ENCODE measurements around the gene SIL1. TPM values are rescaled to one million over a fixed set of nuclear protein-coding genes. Genes with fewer than 3 reads are reported as not detected.
"Not testable (repeated sequence)": the region's sequence is repeated elsewhere in the genome, so short reads cannot be mapped to it uniquely, and the experiment has no call there.

The SIL1 gene
- total RNA-seq, 1 donor from 2014 or later, result 31.1 TPM

- intact Hi-C loops (cut with micrococcal nuclease), result no loop called here
- Mint-ChIP-seq H3K27me3 (no peaks in the 10 kb centered on the region), H3K36me3 (ENCODE audit: low read depth) (peaks cover 5% of the 10 kb centered on the region), H3K4me1 (no peaks in the 10 kb centered on the region), H3K9me3 (peaks cover 3% of the 10 kb centered on the region), H3K27ac (no peak overlapping the region), H3K4me3 (no peak overlapping the region)
- no peak for DNase-seq
Measured at GRCh38 chr5:139116100-139116655, 82.0 kb downstream of the SIL1 start.

GRCh38 chr5:139113892-139114291, 84.3 kb downstream of the SIL1 start:
- peaks cover 3% of the 10 kb centered on the region for H3K9me3 Mint-ChIP-seq
- intact Hi-C loops (cut with micrococcal nuclease), result no loop called here
- H3K4me3 Mint-ChIP-seq, result no peak overlapping the region
- peaks cover 5% of the 10 kb centered on the region for H3K36me3 Mint-ChIP-seq (ENCODE audit: low read depth)
- H3K27me3 Mint-ChIP-seq, result no peaks in the 10 kb centered on the region
- no peak for DNase-seq
- H3K27ac Mint-ChIP-seq, result no peak overlapping the region
- H3K4me1 Mint-ChIP-seq, result no peaks in the 10 kb centered on the region

GRCh38 chr5:139112362-139112761, 85.8 kb downstream of the SIL1 start:
- H3K36me3 Mint-ChIP-seq (ENCODE audit: low read depth); DNase-seq; H3K4me3 Mint-ChIP-seq; H3K27me3 Mint-ChIP-seq; H3K9me3 Mint-ChIP-seq; H3K4me1 Mint-ChIP-seq; intact Hi-C loops (cut with micrococcal nuclease); H3K27ac Mint-ChIP-seq: not testable (repeated sequence)

- Mint-ChIP-seq H3K4me1 (no peaks in the 10 kb centered on the region), H3K9me3 (peaks cover 3% of the 10 kb centered on the region), H3K27me3 (no peaks in the 10 kb centered on the region), H3K27ac (no peak overlapping the region), H3K36me3 (ENCODE audit: low read depth) (peaks cover 5% of the 10 kb centered on the region), H3K4me3 (no peak overlapping the region)
- DNase-seq, result no peak
- intact Hi-C loops (cut with micrococcal nuclease), result no loop called here
Measured at GRCh38 chr5:139110526-139111168, 87.5 kb downstream of the SIL1 start.

GRCh38 chr5:139108063-139108824, 89.9 kb downstream of the SIL1 start:
- Mint-ChIP-seq H3K4me3 (no peak overlapping the region), H3K36me3 (ENCODE audit: low read depth) (peaks cover under 1% of the 10 kb centered on the region), H3K9me3 (peaks cover under 1% of the 10 kb centered on the region), H3K27me3 (no peaks in the 10 kb centered on the region), H3K4me1 (no peaks in the 10 kb centered on the region), H3K27ac (no peak overlapping the region)
- DNase-seq, result no peak
- intact Hi-C loops (cut with micrococcal nuclease), result no loop called here

GRCh38 chr5:139105621-139106071, 92.5 kb downstream of the SIL1 start:
- no peaks in the 10 kb centered on the region for H3K4me1 Mint-ChIP-seq
- no peak overlapping the region for H3K27ac Mint-ChIP-seq
- H3K36me3 Mint-ChIP-seq (ENCODE audit: low read depth), result no peaks in the 10 kb centered on the region
- H3K4me3 Mint-ChIP-seq, result no peak overlapping the region
- H3K9me3 Mint-ChIP-seq, result no peaks in the 10 kb centered on the region
- intact Hi-C loops (cut with micrococcal nuclease), result no loop called here
- no peak for DNase-seq
- H3K27me3 Mint-ChIP-seq, result no peaks in the 10 kb centered on the region

GRCh38 chr5:139104577-139105276, 93.4 kb downstream of the SIL1 start:
- intact Hi-C loops (cut with micrococcal nuclease), result no loop called here
- DNase-seq, result no peak
- H3K4me3 Mint-ChIP-seq, result no peak overlapping the region
- no peaks in the 10 kb centered on the region for H3K4me1 Mint-ChIP-seq
- no peaks in the 10 kb centered on the region for H3K9me3 Mint-ChIP-seq
- no peak overlapping the region for H3K27ac Mint-ChIP-seq
- H3K36me3 Mint-ChIP-seq (ENCODE audit: low read depth), result no peaks in the 10 kb centered on the region
- H3K27me3 Mint-ChIP-seq, result no peaks in the 10 kb centered on the region

GRCh38 chr5:139103762-139104161, 94.4 kb downstream of the SIL1 start:
- intact Hi-C loops (cut with micrococcal nuclease), result no loop called here

GRCh38 chr5:139100825-139101224, 97.3 kb downstream of the SIL1 start:
- Mint-ChIP-seq H3K9me3 (no peaks in the 10 kb centered on the region), H3K36me3 (ENCODE audit: low read depth) (no peaks in the 10 kb centered on the region), H3K27ac (no peak overlapping the region), H3K27me3 (no peaks in the 10 kb centered on the region), H3K4me1 (no peaks in the 10 kb centered on the region), H3K4me3 (no peak overlapping the region)
- DNase-seq, result no peak
- intact Hi-C loops (cut with micrococcal nuclease), result no loop called here

More at GRCh38 chr5:139103762-139104161, 94.4 kb downstream of the SIL1 start:
- H3K4me3 Mint-ChIP-seq, result no peak overlapping the region
- H3K27me3 Mint-ChIP-seq, result no peaks in the 10 kb centered on the region
- H3K36me3 Mint-ChIP-seq (ENCODE audit: low read depth), result no peaks in the 10 kb centered on the region
- no peak overlapping the region for H3K27ac Mint-ChIP-seq
- DNase-seq, result no peak
- no peaks in the 10 kb centered on the region for H3K4me1 Mint-ChIP-seq
- H3K9me3 Mint-ChIP-seq, result no peaks in the 10 kb centered on the region

- H3K36me3 Mint-ChIP-seq (ENCODE audit: low read depth), result no peaks in the 10 kb centered on the region
- peaks cover 9% of the 10 kb centered on the region for H3K4me1 Mint-ChIP-seq
- no peak overlapping the region for H3K4me3 Mint-ChIP-seq
- intact Hi-C loops (cut with micrococcal nuclease), result no loop called here
- peak overlapping the region; percentile 23 for H3K27ac Mint-ChIP-seq
- H3K9me3 Mint-ChIP-seq, result no peaks in the 10 kb centered on the region
- H3K27me3 Mint-ChIP-seq, result no peaks in the 10 kb centered on the region
- DNase-seq, result no peak
Measured at GRCh38 chr5:139094154-139095131, 103.7 kb downstream of the SIL1 start.

- Mint-ChIP-seq H3K36me3 (ENCODE audit: low read depth) (no peaks in the 10 kb centered on the region), H3K4me3 (no peak overlapping the region), H3K27me3 (no peaks in the 10 kb centered on the region), H3K9me3 (no peaks in the 10 kb centered on the region), H3K4me1 (peaks cover 17% of the 10 kb centered on the region), H3K27ac (no peak overlapping the region)
- no peak for DNase-seq
- intact Hi-C loops (cut with micrococcal nuclease), result no loop called here
Measured at GRCh38 chr5:139092741-139093343, 105.3 kb downstream of the SIL1 start.

- intact Hi-C loops (cut with micrococcal nuclease), result no loop called here
- DNase-seq, result no peak
- no peak overlapping the region for H3K4me3 Mint-ChIP-seq
- peaks cover 4% of the 10 kb centered on the region for H3K9me3 Mint-ChIP-seq
- H3K36me3 Mint-ChIP-seq (ENCODE audit: low read depth), result peaks cover 2% of the 10 kb centered on the region
- H3K27ac Mint-ChIP-seq, result no peak overlapping the region
- no peaks in the 10 kb centered on the region for H3K27me3 Mint-ChIP-seq
- H3K4me1 Mint-ChIP-seq, result peaks cover 18% of the 10 kb centered on the region
Measured at GRCh38 chr5:139091439-139092156, 106.6 kb downstream of the SIL1 start.
